ENCODE measurements around the gene RIOK3. TPM values are rescaled to one million over a fixed set of nuclear protein-coding genes. Genes with fewer than 3 reads are reported as not detected.
A peak's percentile ranks its signal among the peaks of the same experiment; 100 is the strongest.

Gene RIOK3
- total RNA-seq, 2 donors from 2014 or later, result 57.3 to 60.6 TPM

- Histone ChIP-seq H3K9me3 (no peaks in the 10 kb centered on the region), H3K36me3 (replicated peaks in 1 of 2; ENCODE audit: insufficient read depth in 1 of 2, low read depth in 2 of 2) (peaks cover 20 to 65% of the 10 kb centered on the region in 2 donors), H3K4me1 (no peaks in the 10 kb centered on the region), H3K27ac (no peak overlapping the region), H3K27me3 (no peaks in the 10 kb centered on the region), H3K4me3 (no peak overlapping the region)
- intact Hi-C loops (cut with DNase I), result no loop called here
- no peak for DNase-seq
- no peak for ATAC-seq
- no peak for TF ChIP-seq POLR2A (IDR thresholded peaks at IDR 0.05)
- TF ChIP-seq, protein P1, sequence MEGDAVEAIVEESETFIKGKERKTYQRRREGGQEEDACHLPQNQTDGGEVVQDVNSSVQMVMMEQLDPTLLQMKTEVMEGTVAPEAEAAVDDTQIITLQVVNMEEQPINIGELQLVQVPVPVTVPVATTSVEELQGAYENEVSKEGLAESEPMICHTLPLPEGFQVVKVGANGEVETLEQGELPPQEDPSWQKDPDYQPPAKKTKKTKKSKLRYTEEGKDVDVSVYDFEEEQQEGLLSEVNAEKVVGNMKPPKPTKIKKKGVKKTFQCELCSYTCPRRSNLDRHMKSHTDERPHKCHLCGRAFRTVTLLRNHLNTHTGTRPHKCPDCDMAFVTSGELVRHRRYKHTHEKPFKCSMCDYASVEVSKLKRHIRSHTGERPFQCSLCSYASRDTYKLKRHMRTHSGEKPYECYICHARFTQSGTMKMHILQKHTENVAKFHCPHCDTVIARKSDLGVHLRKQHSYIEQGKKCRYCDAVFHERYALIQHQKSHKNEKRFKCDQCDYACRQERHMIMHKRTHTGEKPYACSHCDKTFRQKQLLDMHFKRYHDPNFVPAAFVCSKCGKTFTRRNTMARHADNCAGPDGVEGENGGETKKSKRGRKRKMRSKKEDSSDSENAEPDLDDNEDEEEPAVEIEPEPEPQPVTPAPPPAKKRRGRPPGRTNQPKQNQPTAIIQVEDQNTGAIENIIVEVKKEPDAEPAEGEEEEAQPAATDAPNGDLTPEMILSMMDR (IDR thresholded peaks at IDR 0.05), result no peak
- 77 to 78% methylated on average over 12 of the region's 12 CpGs for WGBS, 2 donors
Measured at GRCh38 chr18:23523429-23524212, 70.5 kb downstream of the RIOK3 start.

- H3K27ac ChIP-seq, result no peak overlapping the region
- intact Hi-C loops (cut with DNase I), result no loop called here
- DNase-seq (no peak), ATAC-seq (no peak)
- whole genome bisulfite sequencing, 2 donors, result 80 to 88% methylated on average over 9 to 14 of the region's 14 CpGs
- TF ChIP-seq, protein P1 (IDR thresholded peaks at IDR 0.05), result no peak
- TF ChIP-seq POLR2A (IDR thresholded peaks at IDR 0.05), result no peak
- H3K9me3 ChIP-seq, result no peaks in the 10 kb centered on the region
- H3K4me3 ChIP-seq, result no peak overlapping the region
- peaks cover 20 to 64% of the 10 kb centered on the region in 2 donors for H3K36me3 ChIP-seq (replicated peaks in 1 of 2; ENCODE audit: insufficient read depth in 1 of 2, low read depth in 2 of 2)
- no peaks in the 10 kb centered on the region for H3K27me3 ChIP-seq
- no peaks in the 10 kb centered on the region for H3K4me1 ChIP-seq
Measured at GRCh38 chr18:23524213-23524707, 71.2 kb downstream of the RIOK3 start.

- DNase-seq, result no peak
- no peak for TF ChIP-seq POLR2A (IDR thresholded peaks at IDR 0.05)
- TF ChIP-seq, protein P1 (IDR thresholded peaks at IDR 0.05), result no peak
- intact Hi-C loops (cut with DNase I), result no loop called here
Measured at GRCh38 chr18:23526501-23527063, 73.5 kb downstream of the RIOK3 start.

DNA sequence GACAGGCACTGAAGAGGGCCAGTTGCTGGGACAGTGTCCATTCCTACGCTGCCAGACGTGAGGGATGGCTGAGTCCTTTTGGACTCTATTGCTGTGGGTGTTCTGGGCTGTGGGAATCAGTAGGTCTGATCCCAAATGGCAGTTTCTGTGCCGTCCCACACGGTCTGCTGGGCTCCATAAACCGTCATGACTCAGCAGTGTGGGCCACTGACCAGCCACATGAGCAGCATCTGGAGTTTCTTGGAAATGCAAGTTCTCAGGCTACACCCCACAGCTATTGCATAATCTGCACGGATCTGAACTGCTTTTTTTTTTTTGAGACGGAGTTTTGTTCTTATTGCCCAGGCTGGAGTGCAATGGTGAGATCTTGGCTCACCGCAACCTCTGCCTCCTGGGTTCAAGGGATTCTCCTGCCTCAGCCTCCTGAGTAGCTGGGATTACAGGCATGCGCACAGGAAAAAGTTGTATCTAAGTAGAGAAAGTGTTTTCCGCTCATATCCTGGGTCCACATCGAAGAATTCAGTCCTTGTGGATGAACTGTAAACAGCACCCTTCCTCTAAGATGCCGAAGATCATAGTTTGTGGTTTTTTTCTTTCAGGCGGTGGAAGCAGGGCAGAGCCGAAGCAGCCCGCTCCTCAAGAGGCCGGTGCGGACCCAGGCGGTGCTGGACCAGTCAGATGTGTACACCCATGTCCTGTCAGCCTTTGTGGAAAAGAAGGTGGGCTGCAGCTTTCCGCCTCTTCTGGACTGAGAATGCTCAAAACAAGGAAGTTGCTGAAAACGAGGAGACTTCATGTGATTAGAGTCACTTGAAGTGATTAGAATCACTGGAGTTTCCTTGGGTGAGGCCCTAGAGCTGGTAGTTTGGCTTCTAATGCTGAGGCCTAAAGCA is 75.7 kb downstream of the RIOK3 start:
- intact Hi-C loops (cut with DNase I), result no loop called here
- Histone ChIP-seq H3K4me1 (no peaks in the 10 kb centered on the region), H3K27me3 (no peaks in the 10 kb centered on the region), H3K27ac (no peak overlapping the region), H3K9me3 (no peaks in the 10 kb centered on the region), H3K4me3 (no peak overlapping the region), H3K36me3 (replicated peaks in 1 of 2; ENCODE audit: insufficient read depth in 1 of 2, low read depth in 2 of 2) (peaks cover 2 to 57% of the 10 kb centered on the region in 2 donors)
- ATAC-seq (peak; percentile 63), DNase-seq (peak; percentile 17 to 46 (median 18))
- 82 to 88% methylated on average over 20 of the region's 20 CpGs for WGBS, 2 donors
- TF ChIP-seq, protein P1 (IDR thresholded peaks at IDR 0.05), result no peak
- TF ChIP-seq POLR2A (IDR thresholded peaks at IDR 0.05), result no peak

More at GRCh38 chr18:23526501-23527063, 73.5 kb downstream of the RIOK3 start:
- H3K36me3 ChIP-seq (replicated peaks in 1 of 2; ENCODE audit: insufficient read depth in 1 of 2, low read depth in 2 of 2), result peaks cover 12 to 60% of the 10 kb centered on the region in 2 donors
- no peaks in the 10 kb centered on the region for H3K4me1 ChIP-seq
- no peak for ATAC-seq
- 91% methylated on average over 5 of the region's 5 CpGs for WGBS, 2 donors
- H3K27ac ChIP-seq, result no peak overlapping the region
- H3K27me3 ChIP-seq, result no peaks in the 10 kb centered on the region
- H3K9me3 ChIP-seq, result no peaks in the 10 kb centered on the region
- H3K4me3 ChIP-seq, result no peak overlapping the region
